Spleen (tissue), 11 donors: ENCODE measurements around the gene TGFA. TPM values are rescaled to one million over a fixed set of nuclear protein-coding genes. Genes with fewer than 3 reads are reported as not detected.

Experiments used
- DNase-seq: peaks from one replicate; pipeline ENCODE4 v3.0.0-alpha.2; 2020
- H3K27ac ChIP-seq, 8 donors: fragments of 200-600 bp; sonication (generic) in 7 of 8; 1 replicate in 4 of 8; 2 replicates in 4 of 8; pipeline versions ENCODE4 v1.5.0 to v1.8.0; 2016 to 2021; ENCODE audit warnings: inconsistent platforms in 4 of 8, mild to moderate bottlenecking in 4 of 8, moderate library complexity in 1 of 8
- H3K27me3 ChIP-seq, 7 donors: fragments of 200-600 bp; sonication (generic) in 6 of 7; replicated peaks in 1 of 7; 1 replicate in 4 of 7; 2 replicates in 3 of 7; pipeline versions ENCODE4 v1.5.0 to v1.8.0; 2016 to 2021; ENCODE audit warnings: inconsistent platforms in 3 of 7, mild to moderate bottlenecking in 1 of 7
- H3K36me3 ChIP-seq, 6 donors: fragments of 200-600 bp; sonication (generic) in 5 of 6; 1 replicate in 4 of 6; 2 replicates in 2 of 6; pipeline versions ENCODE4 v1.5.0 to v1.8.0; 2016 to 2021; ENCODE audit warnings: inconsistent platforms in 2 of 6
- H3K4me1 ChIP-seq, 6 donors: fragments of 200-600 bp; sonication (generic) in 5 of 6; 1 replicate in 3 of 6; 2 replicates in 3 of 6; pipeline versions ENCODE4 v1.5.0 to v1.8.0; 2016 to 2021; ENCODE audit warnings: inconsistent platforms in 3 of 6
- H3K4me3 ChIP-seq, 8 donors: fragments of 200-600 bp; sonication (generic) in 7 of 8; 1 replicate in 4 of 8; 2 replicates in 4 of 8; pipeline versions ENCODE4 v1.5.0 to v1.8.0; 2016 to 2021; ENCODE audit warnings: inconsistent platforms in 4 of 8, mild to moderate bottlenecking in 4 of 8, moderate library complexity in 2 of 8
- H3K9me3 ChIP-seq, 8 donors: fragments of 200-600 bp; sonication (generic) in 7 of 8; 1 replicate in 4 of 8; 2 replicates in 4 of 8; pipeline versions ENCODE4 v1.5.0 to v1.8.0; 2016 to 2021; ENCODE audit warnings: inconsistent platforms in 4 of 8
- CTCF ChIP-seq, 11 experiments: fragments of 200-600 bp in 7 of 11; fragments of 450-650 bp in 4 of 11; sonication (generic) in 4 of 11; IDR thresholded peaks in 8 of 11; conservative IDR thresholded peaks in 3 of 11; 1 replicate in 7 of 11; 2 replicates in 4 of 11; pipeline versions ENCODE4 v1.4.0 to v1.8.0; 2016 to 2021; ENCODE audit warnings: antibody characterized with exemption in 11 of 11, inconsistent platforms in 4 of 11, mild to moderate bottlenecking in 1 of 11
- POLR2A ChIP-seq, 3 donors: fragments of 450-650 bp; IDR thresholded peaks; one replicate each; pipeline ENCODE4 v1.5.1; 2017; ENCODE audit warnings: antibody characterized with exemption in 3 of 3, mild to moderate bottlenecking in 1 of 3
- POLR2AphosphoS5 ChIP-seq, 3 donors: sonication (generic); formaldehyde crosslinking; IDR thresholded peaks; one replicate each; pipeline ENCODE4 v1.5.1; 2017; ENCODE audit warnings: antibody characterized with exemption in 3 of 3
- WGBS, 5 donors: extraction: QIAGEN DNeasy Blood & Tissue Kit in 3 of 5; methylation state at CpG; one replicate each; pipeline versions ENCODE4 v1.1.5 to v1.1.7; 2013 to 2018; 5-methylcytosine and 5-hydroxymethylcytosine counted together
- intact Hi-C: fragments of 100-400 bp; cut with DNase I; formaldehyde crosslinking; loops from one replicate; pipeline ENCODE4 v1.15.0; 2023; ENCODE audit warnings: low total_unique reads
- polyA plus RNA-seq, 3 donors: library from polyadenylated mRNA; stranded (reverse); fragments of 200-250 nt; gene quantifications; one replicate each; pipeline ENCODE4 v1.2.1, GENCODE V29; 2013
- total RNA-seq, 7 donors: library from RNA; depleted of rRNA in 3 of 7; stranded (reverse); fragments of >200 nt in 3 of 7; fragmentation: NEBNext Ultra II Directional in 4 of 7; extraction: Animal tissue kit (Norgen Biotek cat#: 25700) in 4 of 7; gene quantifications; one replicate each; pipeline versions ENCODE4 v1.1.0 to v1.2.1, GENCODE V29; 2016 to 2021
- donor health status: healthy with polysubstance abuse.
- donor health status: DM: no; HTN: no; CAD: no; lungs with moderate emphysema.
- donor health status: DM: no; HTN: no; CAD: no.
- donor health status: Bipolar disorder and iron deficiency.
- donor health status: healthy.
- donor health status: DM: no; HTN: no; CAD: no.
- donor health status: DM: yes; HTN: yes; CAD: no.

TGFA gene
- total and polyA plus RNA-seq, 10 donors: 1.3 to 27.5 (median 13.2) TPM

- Histone ChIP-seq H3K4me1 (no peaks in the 10 kb centered on the region), H3K27me3 (peaks cover 0 to 21% (median 0%) of the 10 kb centered on the region in 7 donors), H3K36me3 (no peaks in the 10 kb centered on the region), H3K4me3 (no peak overlapping the region), H3K27ac (no peak overlapping the region), H3K9me3 (peaks cover 0 to 6% (median 0%) of the 10 kb centered on the region in 8 donors)
- 70 to 82% (median 73%) methylated on average over 2 of the region's 2 CpGs for WGBS, 5 donors
- no peak for DNase-seq
- intact Hi-C loops: no loop called here
- no peak for TF ChIP-seq POLR2AphosphoS5 (IDR thresholded peaks at IDR 0.05)
- no peak for TF ChIP-seq POLR2A (IDR thresholded peaks at IDR 0.05)
- no peak for TF ChIP-seq CTCF (IDR thresholded peaks at IDR 0.05 in 8 of 11, conservative IDR thresholded peaks at IDR 0.05 in 3 of 11)
These were observed 20.5 kb upstream of the TGFA start for GRCh38 chr2:70574109-70574508.

GRCh38 chr2:70570041-70570661, 16.5 kb upstream of the TGFA start:
- intact Hi-C loops: no loop called here
- H3K9me3 ChIP-seq: no peaks in the 10 kb centered on the region
- no peak overlapping the region for H3K4me3 ChIP-seq
- H3K36me3 ChIP-seq: no peaks in the 10 kb centered on the region
- WGBS, 5 donors: 72 to 91% (median 79%) methylated on average over 7 of the region's 7 CpGs
- H3K4me1 ChIP-seq: no peaks in the 10 kb centered on the region
- no peak for DNase-seq
- TF ChIP-seq POLR2A (IDR thresholded peaks at IDR 0.05): no peak
- no peak for TF ChIP-seq POLR2AphosphoS5 (IDR thresholded peaks at IDR 0.05)
- no peak for TF ChIP-seq CTCF (IDR thresholded peaks at IDR 0.05 in 8 of 11, conservative IDR thresholded peaks at IDR 0.05 in 3 of 11)
- no peak overlapping the region for H3K27ac ChIP-seq
- peaks cover 0 to 21% (median 0%) of the 10 kb centered on the region in 7 donors for H3K27me3 ChIP-seq

- Histone ChIP-seq H3K27ac (no peak overlapping the region), H3K4me1 (no peaks in the 10 kb centered on the region), H3K27me3 (peaks cover 0 to 21% (median 0%) of the 10 kb centered on the region in 7 donors), H3K4me3 (no peak overlapping the region), H3K9me3 (no peaks in the 10 kb centered on the region), H3K36me3 (no peaks in the 10 kb centered on the region)
- 85 to 97% (median 95%) methylated on average over 6 of the region's 6 CpGs for WGBS, 5 donors
- intact Hi-C loops: no loop called here
- DNase-seq: no peak
- TF ChIP-seq POLR2A (IDR thresholded peaks at IDR 0.05) (no peak), CTCF (IDR thresholded peaks at IDR 0.05 in 8 of 11, conservative IDR thresholded peaks at IDR 0.05 in 3 of 11) (no peak), POLR2AphosphoS5 (IDR thresholded peaks at IDR 0.05) (no peak)
These were observed 15.9 kb upstream of the TGFA start for GRCh38 chr2:70569559-70569958.

- intact Hi-C loops: no loop called here
- Histone ChIP-seq H3K9me3 (no peaks in the 10 kb centered on the region), H3K4me1 (no peaks in the 10 kb centered on the region), H3K36me3 (no peaks in the 10 kb centered on the region), H3K4me3 (no peak overlapping the region), H3K27me3 (peaks cover 0 to 18% (median 0%) of the 10 kb centered on the region in 7 donors), H3K27ac (no peak overlapping the region)
- TF ChIP-seq POLR2A (IDR thresholded peaks at IDR 0.05): no peak
- TF ChIP-seq POLR2AphosphoS5 (IDR thresholded peaks at IDR 0.05): no peak
- TF ChIP-seq CTCF (IDR thresholded peaks at IDR 0.05 in 8 of 11, conservative IDR thresholded peaks at IDR 0.05 in 3 of 11): no peak
- 71 to 90% (median 81%) methylated on average over 2 of the region's 2 CpGs for WGBS, 5 donors
- no peak for DNase-seq
These were observed 13.3 kb upstream of the TGFA start for GRCh38 chr2:70566906-70567305.
